HEK293 (cell line): ENCODE measurements around the gene ENTPD8.

ENCODE experiments used
- CTCF ChIA-PET: fragments of 350-600 bp; formaldehyde crosslinking; extraction: SDS; loops from one replicate; lab custom pipeline; 2021; ENCODE audit warnings: antibody characterized with exemption; lab: Yijun Ruan, JAX
- POLR2A ChIA-PET: fragments of 300-600 bp; formaldehyde crosslinking; extraction: SDS; loops from one replicate; lab custom pipeline; 2020; ENCODE audit warnings: antibody characterized with exemption, inconsistent platforms; lab: Yijun Ruan, JAX
- H3K27ac ChIP-seq: fragments of 200-500 bp; sonication (Bioruptor generic); 2 replicates; pipeline ENCODE4 v1.5.1; 2014; ENCODE audit warnings: low read depth, low read length, control low read depth, inconsistent platforms; ENCODE audit errors: extremely low read depth
- H3K36me3 ChIP-seq, 2 experiments: fragments of 200-500 bp in 1 of 2; sonication (Bioruptor generic) in 1 of 2; 1 replicate in 1 of 2; 2 replicates in 1 of 2; pipeline ENCODE4 v1.5.1; 2014 to 2017; ENCODE audit warnings: inconsistent platforms in 2 of 2, low read length in 2 of 2; ENCODE audit not compliant: control insufficient read depth in 2 of 2, insufficient read depth in 1 of 2
- H3K4me1 ChIP-seq: fragments of 200-500 bp; sonication (Bioruptor generic); 2 replicates; pipeline ENCODE4 v1.5.1; 2014; ENCODE audit warnings: mild to moderate bottlenecking, low read length, inconsistent platforms; ENCODE audit not compliant: control insufficient read depth, insufficient read depth
- H3K4me3 ChIP-seq: 2 replicates; pipeline ENCODE4 v1.5.1; 2011; ENCODE audit warnings: low read depth, mild to moderate bottlenecking, control low read depth, low read length, moderate library complexity
- H3K9me3 ChIP-seq: fragments of 200-500 bp; sonication (Bioruptor generic); 2 replicates; pipeline ENCODE4 v1.5.1; 2014; ENCODE audit warnings: low read depth, low read length, inconsistent platforms; ENCODE audit not compliant: control insufficient read depth, insufficient read depth
- GLI2 ChIP-seq: fragments of 450-650 bp; formaldehyde crosslinking; IDR thresholded peaks from 2 replicates; pipeline ENCODE4; 2017; ENCODE audit warnings: missing biosample characterization, missing genetic modification characterization, low read depth, borderline replicate concordance
- GLIS2 ChIP-seq: fragments of 450-650 bp; formaldehyde crosslinking; IDR thresholded peaks from 2 replicates; pipeline ENCODE4 v1.5.1; 2016; ENCODE audit warnings: missing biosample characterization, missing genetic modification characterization
- KLF1 ChIP-seq: fragments of 450-650 bp; formaldehyde crosslinking; IDR thresholded peaks from 2 replicates; pipeline ENCODE4 v1.5.1; 2016; ENCODE audit warnings: missing biosample characterization, missing genetic modification characterization
- KLF8 ChIP-seq: fragments of 450-650 bp; formaldehyde crosslinking; IDR thresholded peaks from 2 replicates; pipeline ENCODE4 v1.5.1; 2016; ENCODE audit warnings: missing biosample characterization, missing genetic modification characterization
- PATZ1 ChIP-seq: fragments of 450-650 bp; formaldehyde crosslinking; IDR thresholded peaks from 2 replicates; pipeline ENCODE4 v1.5.1; 2016; ENCODE audit warnings: missing biosample characterization, missing genetic modification characterization
- TCF7L2 ChIP-seq: IDR thresholded peaks from 2 replicates; pipeline ENCODE4 v1.6.1; 2011; ENCODE audit warnings: low read depth, mild to moderate bottlenecking, inconsistent platforms, low read length, moderate library complexity, borderline replicate concordance
- ZBTB10 ChIP-seq: fragments of 450-650 bp; formaldehyde crosslinking; IDR thresholded peaks from 2 replicates; pipeline ENCODE4 v1.5.1; 2016; ENCODE audit warnings: missing biosample characterization, missing genetic modification characterization
- ZBTB20 ChIP-seq: fragments of 450-650 bp; formaldehyde crosslinking; IDR thresholded peaks from 2 replicates; pipeline ENCODE4 v1.5.1; 2016; ENCODE audit warnings: missing biosample characterization, missing genetic modification characterization
- ZBTB8A ChIP-seq: fragments of 450-650 bp; formaldehyde crosslinking; IDR thresholded peaks from 2 replicates; pipeline ENCODE4 v1.5.1; 2016; ENCODE audit warnings: missing biosample characterization, missing genetic modification characterization
- ZNF146 ChIP-seq: fragments of 450-650 bp; formaldehyde crosslinking; IDR thresholded peaks from 2 replicates; pipeline ENCODE4 v1.5.1; 2016; ENCODE audit warnings: missing biosample characterization, missing genetic modification characterization
- ZNF341 ChIP-seq: fragments of 450-650 bp; formaldehyde crosslinking; IDR thresholded peaks from 2 replicates; pipeline ENCODE4; 2016; ENCODE audit warnings: low read depth, missing biosample characterization, missing genetic modification characterization
- ZNF677 ChIP-seq: fragments of 450-650 bp; IDR thresholded peaks from 2 replicates; pipeline ENCODE4 v1.5.0; 2018; ENCODE audit warnings: missing biosample characterization, mild to moderate bottlenecking, missing genetic modification characterization, moderate library complexity
- TF ChIP-seq, protein P1 (sequence below): fragments of 450-650 bp; formaldehyde crosslinking; IDR thresholded peaks from 2 replicates; pipeline ENCODE4 v1.5.1; 2016; ENCODE audit warnings: missing biosample characterization, missing genetic modification characterization
- TF ChIP-seq, protein P2 (sequence below): sonication (generic); formaldehyde crosslinking; IDR thresholded peaks from 2 replicates; pipeline ENCODE4 v1.8.1; 2022; ENCODE audit warnings: mild to moderate bottlenecking, moderate library complexity, missing genetic modification reagents

ENTPD8 gene

GRCh38 chr9:137427454-137428310, 13.5 kb downstream of the ENTPD8 start:
- Histone ChIP-seq H3K9me3 (no peaks in the 10 kb centered on the region), H3K4me1 (no peaks in the 10 kb centered on the region), H3K4me3 (no peak overlapping the region), H3K36me3 (no peaks in the 10 kb centered on the region; a peak in 1 of 3 replicates), H3K27ac (no peak overlapping the region)
- ChIA-PET CTCF (interaction anchor here (0.6 to 3.4 kb wide), 3 partner anchors 17 to 125 kb away, joined by 3 to 19 read pairs (median 3); no protein-coding TSS in a partner anchor), POLR2A (interaction anchor here (0.5 to 0.9 kb wide), 3 partner anchors 14 to 32 kb away, joined by 3 to 4 read pairs (median 4); partner anchors contain the start of genes ENTPD8 and NSMF)
- TF ChIP-seq GLIS2 (tag by site-specific recombination): 0 out of 2 replicates have a peak, but pooled peaks have one; percentile 15
- TF ChIP-seq PATZ1 (tag by site-specific recombination): 0 out of 2 replicates have a peak, but pooled peaks have one; percentile 10
- TF ChIP-seq TCF7L2: no peak
- no peak for TF ChIP-seq ZNF146
- 0 out of 2 replicates have a peak, but pooled peaks have one; percentile 17 for TF ChIP-seq KLF1

DNA sequence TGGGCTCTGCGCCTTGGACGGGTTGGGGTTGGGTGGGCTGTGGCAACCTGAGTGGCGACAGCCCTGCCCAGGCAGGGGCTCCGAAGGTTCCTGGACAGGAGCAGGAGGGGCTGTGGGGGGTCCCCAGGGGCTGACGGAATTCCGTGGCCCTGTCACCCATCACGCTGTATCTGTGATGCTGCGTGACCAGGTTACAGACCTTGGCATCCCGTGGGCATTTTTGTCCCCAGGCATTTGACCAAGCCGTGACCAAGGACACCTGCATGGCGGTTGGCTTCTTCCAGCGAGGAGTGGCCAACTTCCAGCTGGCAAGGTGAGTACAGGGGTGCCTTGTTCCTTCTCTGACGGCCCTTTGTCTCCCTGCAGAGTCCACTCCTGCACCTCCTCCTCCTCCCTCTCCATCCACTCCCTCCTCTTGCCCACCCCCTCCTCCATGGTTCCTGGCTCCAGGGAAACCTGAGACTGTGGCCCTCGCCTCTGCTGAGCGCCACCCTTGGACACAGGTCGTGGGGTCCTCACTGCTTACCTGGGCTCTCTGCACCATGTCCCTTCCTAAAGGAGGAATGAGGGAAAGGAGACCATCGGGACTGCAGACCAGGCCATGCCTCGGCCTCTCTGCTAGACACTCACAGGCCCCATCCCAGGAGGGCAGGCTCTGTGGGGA, 15.0 kb downstream of the ENTPD8 start:
- ChIA-PET CTCF (interaction anchor here (3.4 kb wide), 1 partner anchor 18 kb away, joined by 19 read pairs; no protein-coding TSS in a partner anchor), POLR2A (no interaction called here)
- no peaks in the 10 kb centered on the region; a peak in 1 of 3 replicates for H3K36me3 ChIP-seq
- H3K4me1 ChIP-seq: peaks cover 7% of the 10 kb centered on the region
- H3K27ac ChIP-seq: no peak overlapping the region
- no peak overlapping the region for H3K4me3 ChIP-seq
- H3K9me3 ChIP-seq: no peaks in the 10 kb centered on the region
- TF ChIP-seq ZNF341 (no peak), GLI2 (tag by site-specific recombination) (no peak), KLF1 (no peak)
- TF ChIP-seq, protein P1, sequence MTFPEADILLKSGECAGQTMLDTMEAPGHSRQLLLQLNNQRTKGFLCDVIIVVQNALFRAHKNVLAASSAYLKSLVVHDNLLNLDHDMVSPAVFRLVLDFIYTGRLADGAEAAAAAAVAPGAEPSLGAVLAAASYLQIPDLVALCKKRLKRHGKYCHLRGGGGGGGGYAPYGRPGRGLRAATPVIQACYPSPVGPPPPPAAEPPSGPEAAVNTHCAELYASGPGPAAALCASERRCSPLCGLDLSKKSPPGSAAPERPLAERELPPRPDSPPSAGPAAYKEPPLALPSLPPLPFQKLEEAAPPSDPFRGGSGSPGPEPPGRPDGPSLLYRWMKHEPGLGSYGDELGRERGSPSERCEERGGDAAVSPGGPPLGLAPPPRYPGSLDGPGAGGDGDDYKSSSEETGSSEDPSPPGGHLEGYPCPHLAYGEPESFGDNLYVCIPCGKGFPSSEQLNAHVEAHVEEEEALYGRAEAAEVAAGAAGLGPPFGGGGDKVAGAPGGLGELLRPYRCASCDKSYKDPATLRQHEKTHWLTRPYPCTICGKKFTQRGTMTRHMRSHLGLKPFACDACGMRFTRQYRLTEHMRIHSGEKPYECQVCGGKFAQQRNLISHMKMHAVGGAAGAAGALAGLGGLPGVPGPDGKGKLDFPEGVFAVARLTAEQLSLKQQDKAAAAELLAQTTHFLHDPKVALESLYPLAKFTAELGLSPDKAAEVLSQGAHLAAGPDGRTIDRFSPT (tag by site-specific recombination): no peak

GRCh38 chr9:137423514-137424291, 17.5 kb downstream of the ENTPD8 start:
- peak overlapping the region; percentile 55 for H3K4me3 ChIP-seq
- H3K36me3 ChIP-seq: no peaks in the 10 kb centered on the region; a peak in 1 of 3 replicates
- H3K4me1 ChIP-seq: peaks cover 9% of the 10 kb centered on the region
- POLR2A ChIA-PET: interaction anchor here (0.6 to 2.1 kb wide), 28 partner anchors 8 to 354 kb away, joined by 3 to 27 read pairs (median 6); partner anchors contain the start of genes ENTPD8, MRPL41, NELFB and NRARP
- CTCF ChIA-PET: interaction anchor here (0.6 to 4.0 kb wide), 19 partner anchors 9 to 176 kb away, joined by 3 to 35 read pairs (median 6); partner anchors contain the start of gene ENTPD8
- H3K27ac ChIP-seq: peak overlapping the region; percentile 86; the same call in 1 of the 2 replicates
- no peaks in the 10 kb centered on the region for H3K9me3 ChIP-seq
- TF ChIP-seq ZBTB8A (tag by site-specific recombination): peak; percentile 24; the same call in 1 of the 2 replicates
- peak; percentile 68 for TF ChIP-seq GLIS2 (tag by site-specific recombination)
- TF ChIP-seq PATZ1 (tag by site-specific recombination): peak; percentile 35; the same call in 1 of the 2 replicates
- TF ChIP-seq ZBTB20 (tag by site-specific recombination): peak; percentile 26; the same call in 1 of the 2 replicates
- TF ChIP-seq ZBTB10: peak; percentile 52; the same call in 1 of the 2 replicates
- TF ChIP-seq, protein P2, sequence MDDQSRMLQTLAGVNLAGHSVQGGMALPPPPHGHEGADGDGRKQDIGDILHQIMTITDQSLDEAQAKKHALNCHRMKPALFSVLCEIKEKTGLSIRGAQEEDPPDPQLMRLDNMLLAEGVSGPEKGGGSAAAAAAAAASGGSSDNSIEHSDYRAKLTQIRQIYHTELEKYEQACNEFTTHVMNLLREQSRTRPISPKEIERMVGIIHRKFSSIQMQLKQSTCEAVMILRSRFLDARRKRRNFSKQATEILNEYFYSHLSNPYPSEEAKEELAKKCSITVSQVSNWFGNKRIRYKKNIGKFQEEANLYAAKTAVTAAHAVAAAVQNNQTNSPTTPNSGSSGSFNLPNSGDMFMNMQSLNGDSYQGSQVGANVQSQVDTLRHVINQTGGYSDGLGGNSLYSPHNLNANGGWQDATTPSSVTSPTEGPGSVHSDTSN (CRISPR knock-in tag): 0 out of 2 replicates have a peak, but pooled peaks have one; percentile 21
- peak; percentile 38; the same call in 1 of the 2 replicates for TF ChIP-seq KLF8
- 0 out of 2 replicates have a peak, but pooled peaks have one; percentile 12 for TF ChIP-seq ZNF677
